GM15510 (cell line): ENCODE results near the gene ANO3.

Source experiments
- POLR2A ChIP-seq: IDR thresholded peaks from 3 replicates; pipeline ENCODE4 v1.6.1; 2011; ENCODE audit warnings: borderline replicate concordance; ENCODE audit not compliant: insufficient read length; ENCODE audit errors: extremely low read depth

Gene ANO3

DNA sequence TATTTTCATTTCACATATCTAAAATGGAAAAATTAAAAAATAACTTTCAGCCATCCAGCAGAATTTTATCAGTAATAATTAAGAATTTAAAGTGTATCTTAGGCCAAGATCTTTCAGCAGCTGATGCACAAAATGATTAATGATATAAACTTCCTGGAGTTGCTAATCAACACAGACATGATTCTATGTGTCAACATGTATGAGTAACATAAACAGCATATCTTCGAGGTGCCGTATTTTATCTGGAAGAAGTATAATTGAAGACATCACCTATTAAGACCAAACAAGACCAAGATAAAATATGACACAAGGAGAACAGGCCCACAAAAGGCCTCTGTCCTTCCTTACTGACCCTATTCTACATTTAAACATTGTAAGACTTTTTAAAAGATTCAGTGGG is 344.7 kb downstream of the ANO3 start:
- no peak for TF ChIP-seq POLR2A

DNA sequence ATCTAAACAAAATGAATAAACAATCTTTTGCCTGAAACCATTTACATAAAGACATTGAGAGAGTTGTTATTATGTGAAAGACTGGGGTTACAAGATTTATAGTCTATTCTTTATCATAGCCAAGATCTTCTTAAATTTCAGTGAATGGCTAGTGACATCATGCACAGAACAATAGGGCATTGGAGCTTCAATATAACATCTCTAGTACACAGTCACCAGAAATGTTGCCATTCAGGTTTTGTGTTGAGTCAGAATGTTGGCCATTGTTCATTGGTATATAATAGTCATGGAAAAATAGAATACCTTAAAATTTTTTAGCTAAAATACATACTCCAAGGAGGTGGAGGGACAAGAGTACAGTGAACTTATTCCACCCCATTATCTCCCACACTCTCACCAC is 345.6 kb downstream of the ANO3 start:
- TF ChIP-seq POLR2A, result no peak

DNA sequence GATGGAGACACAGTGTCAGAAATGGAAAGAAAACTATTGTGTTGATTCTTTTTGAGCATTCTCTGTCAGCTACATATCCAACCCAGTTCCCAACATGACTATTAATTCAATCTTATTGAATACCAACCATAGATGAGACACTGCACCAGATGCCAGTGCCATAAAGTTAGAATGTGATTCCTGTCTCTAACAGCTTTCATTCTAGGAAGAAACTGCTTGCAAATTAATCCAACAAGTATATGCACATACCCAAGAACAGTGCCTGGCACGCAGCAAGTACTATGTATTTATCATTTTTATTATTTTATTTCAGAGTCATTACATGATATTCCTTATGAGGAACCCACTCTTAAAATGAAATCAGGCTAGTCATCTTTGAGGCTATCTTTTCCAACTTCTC is 355.4 kb downstream of the ANO3 start:
- no peak for TF ChIP-seq POLR2A

DNA sequence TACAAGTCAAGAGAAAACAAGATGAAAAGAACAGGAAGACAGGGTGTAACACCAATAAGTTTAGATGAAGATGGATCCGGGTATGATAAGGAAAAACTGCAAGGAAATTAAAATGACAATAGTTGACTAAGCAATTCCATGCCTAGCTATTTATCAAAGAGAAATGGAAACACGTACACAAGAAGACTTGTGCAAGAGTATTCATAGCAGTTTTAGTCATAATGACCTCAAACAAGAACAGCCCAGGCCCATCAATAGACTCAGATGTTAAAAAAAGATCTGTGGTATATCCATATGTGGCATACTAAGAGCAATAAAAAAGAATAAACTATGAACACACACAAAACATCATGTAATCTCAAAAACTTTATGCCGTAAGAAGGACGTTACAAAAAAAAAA is 356.8 kb downstream of the ANO3 start:
- TF ChIP-seq POLR2A, result no peak

DNA sequence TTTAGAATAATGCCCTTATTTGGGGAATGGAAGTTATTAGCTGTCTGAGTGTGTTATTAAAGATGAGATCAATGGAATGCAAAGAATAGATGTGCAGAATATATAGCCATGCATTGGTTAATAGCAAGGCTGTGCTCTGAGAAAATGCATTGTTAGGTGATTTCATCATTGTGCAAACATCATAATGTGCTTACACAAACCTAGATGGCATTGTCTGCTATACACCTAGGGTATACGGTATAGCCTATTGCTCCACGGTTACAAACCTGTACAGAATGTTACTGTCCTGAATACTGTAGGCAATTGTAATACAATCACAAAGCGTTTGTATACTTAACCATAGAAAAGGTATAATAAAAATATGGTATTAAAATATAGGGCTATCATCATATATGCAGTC is 364.4 kb downstream of the ANO3 start:
- no peak for TF ChIP-seq POLR2A

GRCh38 chr11:26698224-26698623 is 366.3 kb downstream of the ANO3 start:
- no peak for TF ChIP-seq POLR2A

GRCh38 chr11:26700574-26701235 is 368.8 kb downstream of the ANO3 start:
- TF ChIP-seq POLR2A, result no peak

DNA sequence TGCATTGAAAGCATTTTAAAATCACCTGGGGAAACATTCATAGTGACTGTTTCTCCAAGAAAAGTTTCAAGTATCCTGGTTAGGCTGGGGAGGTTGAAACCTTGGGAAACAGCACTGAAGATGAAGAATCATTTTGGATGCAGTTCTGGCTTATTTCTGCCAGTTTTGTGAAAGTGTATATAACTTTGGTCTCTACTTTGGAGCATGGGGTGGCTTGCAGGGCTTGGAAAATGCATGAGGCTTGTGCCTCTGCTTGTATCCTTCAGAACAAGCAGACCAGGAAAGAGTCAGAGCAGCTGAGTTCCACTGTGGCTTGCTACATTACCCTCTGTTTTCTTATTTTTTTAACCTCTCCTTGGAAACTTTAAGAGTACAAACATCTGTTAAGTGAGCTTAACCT is 370.5 kb downstream of the ANO3 start:
- TF ChIP-seq POLR2A, result no peak

DNA sequence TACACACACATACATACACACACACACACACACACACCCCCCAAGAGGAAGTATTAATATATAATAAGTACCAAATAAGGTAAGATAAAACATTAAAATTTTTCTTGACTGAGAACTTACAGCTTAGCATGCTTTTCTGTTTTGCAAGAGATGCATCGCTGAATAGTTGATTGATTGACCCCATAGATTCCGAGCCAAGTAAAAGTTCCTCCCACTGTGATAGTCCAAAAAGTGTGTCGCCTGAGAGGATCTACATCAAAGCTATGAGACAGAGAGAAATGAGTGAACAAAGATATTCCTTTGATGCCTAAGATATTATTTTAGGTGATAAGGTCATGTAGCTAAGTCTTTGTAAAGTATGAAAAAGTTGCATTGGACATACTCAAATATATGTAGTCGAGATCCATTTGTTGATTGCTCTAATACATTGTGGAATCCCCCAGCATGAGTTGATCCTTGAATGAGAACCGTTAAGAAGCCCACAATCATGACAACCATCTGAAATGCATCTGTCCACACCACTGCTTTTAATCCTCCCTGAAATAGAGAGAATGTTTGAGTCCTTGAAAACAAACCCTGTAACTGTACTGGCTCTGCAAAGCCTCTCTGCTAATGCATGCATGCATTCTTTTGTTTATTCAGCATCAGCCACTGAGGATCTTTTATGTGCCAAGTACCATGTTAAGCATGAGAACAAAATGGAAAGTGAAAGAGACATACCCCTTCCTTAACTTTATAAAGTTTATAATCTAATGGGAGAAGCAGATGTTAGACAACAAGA is 371.7 kb downstream of the ANO3 start:
- no peak for TF ChIP-seq POLR2A

DNA sequence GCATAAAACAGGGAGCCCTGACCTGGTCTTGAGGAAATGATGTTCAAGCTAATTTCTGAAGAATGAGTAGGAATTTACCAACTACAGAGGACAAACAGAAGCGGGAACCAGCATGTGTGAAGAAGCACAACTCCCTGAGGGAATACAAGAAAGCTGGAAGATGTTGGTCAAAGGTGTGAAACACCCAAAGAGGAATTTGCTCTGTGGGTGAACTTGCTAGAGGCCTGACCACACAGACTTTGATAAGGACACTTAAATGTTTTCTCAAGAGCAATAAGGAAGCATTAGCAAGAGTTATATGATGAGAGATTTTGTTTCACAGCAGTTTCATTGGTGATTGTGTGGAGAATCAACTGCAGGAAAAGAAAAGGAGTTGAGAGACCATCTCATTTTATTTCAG is 372.3 kb downstream of the ANO3 start:
- no peak for TF ChIP-seq POLR2A

- TF ChIP-seq POLR2A, result no peak
These were observed 374.3 kb downstream of the ANO3 start for GRCh38 chr11:26706181-26706580.

GRCh38 chr11:26708736-26709456 is 377.0 kb downstream of the ANO3 start:
- no peak for TF ChIP-seq POLR2A

- no peak for TF ChIP-seq POLR2A
These were observed 378.6 kb downstream of the ANO3 start for GRCh38 chr11:26710489-26710888.

GRCh38 chr11:26712497-26712896 is 380.6 kb downstream of the ANO3 start:
- no peak for TF ChIP-seq POLR2A
